ENCODE measurements around the gene HLA-A.
"Not testable (repeated sequence)": the region's sequence is repeated elsewhere in the genome, so short reads cannot be mapped to it uniquely, and the experiment has no call there.

HLA-A gene

GRCh38 chr6:29977425-29977727, 35.0 kb downstream of the HLA-A start:
- TF ChIP-seq GATA1 (IDR thresholded peaks at IDR 0.05; ENCODE audit: low read depth, low read length) (no peak), POLR2A (IDR thresholded peaks at IDR 0.05; ENCODE audit: low read length) (no peak)
- no peak for DNase-seq

GRCh38 chr6:29980013-29980412, 37.7 kb downstream of the HLA-A start:
- not testable (repeated sequence) for DNase-seq

- TF ChIP-seq POLR2A (IDR thresholded peaks at IDR 0.05; ENCODE audit: low read length), result no peak
- no peak for DNase-seq
Measured at GRCh38 chr6:29980511-29980910, 38.2 kb downstream of the HLA-A start.

- DNase-seq, result no peak
- TF ChIP-seq GATA1 (IDR thresholded peaks at IDR 0.05; ENCODE audit: low read depth, low read length) (no peak), POLR2A (IDR thresholded peaks at IDR 0.05; ENCODE audit: low read length) (no peak)
Measured at GRCh38 chr6:29981211-29981812, 39.0 kb downstream of the HLA-A start.

- DNase-seq, result no peak
- TF ChIP-seq POLR2A (IDR thresholded peaks at IDR 0.05; ENCODE audit: low read length), result no peak
Measured at GRCh38 chr6:29982097-29982496, 39.8 kb downstream of the HLA-A start.

- DNase-seq, result no peak
- TF ChIP-seq POLR2A (IDR thresholded peaks at IDR 0.05; ENCODE audit: low read length) (no peak), GATA1 (IDR thresholded peaks at IDR 0.05; ENCODE audit: low read depth, low read length) (no peak)
Measured at GRCh38 chr6:29984232-29984631, 41.9 kb downstream of the HLA-A start.

- DNase-seq, result no peak
- TF ChIP-seq POLR2A (IDR thresholded peaks at IDR 0.05; ENCODE audit: low read length) (no peak), GATA1 (IDR thresholded peaks at IDR 0.05; ENCODE audit: low read depth, low read length) (no peak)
Measured at GRCh38 chr6:29984992-29985391, 42.7 kb downstream of the HLA-A start.

GRCh38 chr6:29986179-29986781, 43.9 kb downstream of the HLA-A start:
- no peak for DNase-seq
- TF ChIP-seq GATA1 (IDR thresholded peaks at IDR 0.05; ENCODE audit: low read depth, low read length), result no peak
- no peak for TF ChIP-seq POLR2A (IDR thresholded peaks at IDR 0.05; ENCODE audit: low read length)

- TF ChIP-seq POLR2A (IDR thresholded peaks at IDR 0.05; ENCODE audit: low read length), result no peak
- TF ChIP-seq GATA1 (IDR thresholded peaks at IDR 0.05; ENCODE audit: low read depth, low read length), result no peak
- DNase-seq, result no peak
Measured at GRCh38 chr6:29989211-29989610, 46.9 kb downstream of the HLA-A start.

- TF ChIP-seq POLR2A (IDR thresholded peaks at IDR 0.05; ENCODE audit: low read length), result no peak
- TF ChIP-seq GATA1 (IDR thresholded peaks at IDR 0.05; ENCODE audit: low read depth, low read length), result no peak
- DNase-seq, result no peak
Measured at GRCh38 chr6:29990931-29991330, 48.6 kb downstream of the HLA-A start.

GRCh38 chr6:29992807-29993206, 50.5 kb downstream of the HLA-A start:
- DNase-seq, result no peak
- TF ChIP-seq GATA1 (IDR thresholded peaks at IDR 0.05; ENCODE audit: low read depth, low read length) (no peak), POLR2A (IDR thresholded peaks at IDR 0.05; ENCODE audit: low read length) (no peak)

GRCh38 chr6:29994826-29995225, 52.5 kb downstream of the HLA-A start:
- DNase-seq, result no peak
- TF ChIP-seq POLR2A (IDR thresholded peaks at IDR 0.05; ENCODE audit: low read length) (no peak), GATA1 (IDR thresholded peaks at IDR 0.05; ENCODE audit: low read depth, low read length) (no peak)

- no peak for TF ChIP-seq GATA1 (IDR thresholded peaks at IDR 0.05; ENCODE audit: low read depth, low read length)
- TF ChIP-seq POLR2A (IDR thresholded peaks at IDR 0.05; ENCODE audit: low read length), result no peak
- no peak for DNase-seq
Measured at GRCh38 chr6:29995340-29995777, 53.0 kb downstream of the HLA-A start.
